Measurements from ENCODE around the gene MIDN.

Gene MIDN

GRCh38 chr19:1259876-1260748 lies 11.7 kb downstream of the MIDN start:
- DNase-seq: peak; percentile 48

GRCh38 chr19:1260749-1261537 lies 12.6 kb downstream of the MIDN start:
- peak; percentile 96 for DNase-seq

- no peak for DNase-seq
Measured at GRCh38 chr19:1261538-1261797, 13.1 kb downstream of the MIDN start.

- no peak for DNase-seq
Measured at GRCh38 chr19:1261798-1262622, 13.6 kb downstream of the MIDN start.

- no peak for DNase-seq
Measured at GRCh38 chr19:1262623-1263123, 14.3 kb downstream of the MIDN start.

GRCh38 chr19:1263188-1263587 lies 14.8 kb downstream of the MIDN start:
- DNase-seq: no peak

GRCh38 chr19:1264801-1265614 lies 16.6 kb downstream of the MIDN start:
- DNase-seq: no peak

GRCh38 chr19:1265615-1266128 lies 17.3 kb downstream of the MIDN start:
- DNase-seq: peak; percentile 42

- peak; percentile 77 for DNase-seq
Measured at GRCh38 chr19:1266129-1266915, 17.9 kb downstream of the MIDN start.

- DNase-seq: peak; percentile 67
Measured at GRCh38 chr19:1266916-1267476, 18.6 kb downstream of the MIDN start.

- DNase-seq: no peak
Measured at GRCh38 chr19:1267477-1268225, 19.3 kb downstream of the MIDN start.

- no peak for DNase-seq
Measured at GRCh38 chr19:1268226-1269064, 20.1 kb downstream of the MIDN start.

- DNase-seq: peak; percentile 99
Measured at GRCh38 chr19:1269065-1269477, 20.7 kb downstream of the MIDN start, which contains the start of gene CIRBP. Gene CIRBP (plus strand): TSS chr19:1269332. CDS start chr19:1270934, 1,602 bp downstream.

GRCh38 chr19:1269478-1270212 lies 21.3 kb downstream of the MIDN start:
- DNase-seq: peak; percentile 86

- DNase-seq: peak; percentile 32
Measured at GRCh38 chr19:1270213-1270853, 21.9 kb downstream of the MIDN start.

GRCh38 chr19:1270854-1271527 lies 22.6 kb downstream of the MIDN start:
- no peak for DNase-seq

Measured in stimulated activated CD4-positive, alpha-beta T cell treated with anti-CD3 and anti-CD28 coated beads, Interleukin-4, amount 100 ng/mL, for 1 hour (primary cell).